ENCODE results near the gene IGSF21. TPM values are rescaled to one million over a fixed set of nuclear protein-coding genes. Genes with fewer than 3 reads are reported as not detected.

IGSF21 gene
- total and polyA plus RNA-seq, 12 donors: 0.18 to 16.4 (median 7.0) TPM

DNA sequence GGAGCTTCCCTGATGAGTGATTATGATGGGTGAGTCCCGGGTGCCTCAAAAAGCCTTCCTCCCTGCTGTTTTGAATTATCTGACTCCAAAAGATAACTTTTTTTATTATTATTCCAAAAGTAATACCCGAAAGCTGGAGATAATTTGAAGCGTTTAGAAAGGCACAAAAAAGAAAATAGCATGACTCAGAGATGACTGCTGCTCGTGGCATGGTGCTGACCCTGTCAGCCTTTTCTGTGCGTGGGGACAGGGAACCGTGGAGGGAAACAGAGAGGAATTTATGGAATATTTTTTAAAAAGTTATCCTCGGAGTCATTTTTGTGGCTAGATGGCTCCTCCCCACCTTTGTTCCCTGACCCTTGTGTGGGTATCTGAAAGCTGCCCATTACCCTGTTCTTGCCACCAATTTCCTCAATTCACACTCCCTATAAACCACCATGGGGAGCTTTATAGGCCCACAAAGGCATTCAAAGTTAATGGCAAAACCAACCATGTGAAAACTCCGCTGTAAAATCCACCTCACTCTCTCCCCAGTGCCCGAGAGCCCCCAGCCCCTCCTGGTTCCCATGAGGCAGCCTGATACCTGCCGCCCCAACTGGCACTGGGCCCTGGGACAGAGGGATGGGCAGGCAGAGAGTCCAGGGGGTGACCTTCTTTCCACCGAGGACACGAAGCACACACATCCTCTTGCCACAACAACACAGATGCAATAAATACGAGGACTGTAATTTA, 37.5 kb downstream of the IGSF21 start:
- intact Hi-C loops (cut with DNase I): no loop called here
- H3K4me3 ChIP-seq: no peak overlapping the region
- peaks cover 9 to 38% of the 10 kb centered on the region in 2 donors for H3K4me1 ChIP-seq (replicated peaks in 1 of 2)
- no peaks in the 10 kb centered on the region for H3K27me3 ChIP-seq
- TF ChIP-seq POLR2A (IDR thresholded peaks at IDR 0.05) (no peak), CTCF (IDR thresholded peaks at IDR 0.05) (no peak)
- no peaks in the 10 kb centered on the region for H3K9me3 ChIP-seq (replicated peaks in 1 of 3)
- 26 to 38% (median 32%) methylated on average over 13 of the region's 13 CpGs for whole genome bisulfite sequencing, 4 donors
- H3K27ac ChIP-seq: peak overlapping the region in 3 of 5 donors; percentile 12 to 78 (median 19)
- H3K36me3 ChIP-seq (replicated peaks in 1 of 2): no peaks in the 10 kb centered on the region
- DNase-seq: peak in 3 of 7 donors; percentile 29 to 47 (median 39)

DNA sequence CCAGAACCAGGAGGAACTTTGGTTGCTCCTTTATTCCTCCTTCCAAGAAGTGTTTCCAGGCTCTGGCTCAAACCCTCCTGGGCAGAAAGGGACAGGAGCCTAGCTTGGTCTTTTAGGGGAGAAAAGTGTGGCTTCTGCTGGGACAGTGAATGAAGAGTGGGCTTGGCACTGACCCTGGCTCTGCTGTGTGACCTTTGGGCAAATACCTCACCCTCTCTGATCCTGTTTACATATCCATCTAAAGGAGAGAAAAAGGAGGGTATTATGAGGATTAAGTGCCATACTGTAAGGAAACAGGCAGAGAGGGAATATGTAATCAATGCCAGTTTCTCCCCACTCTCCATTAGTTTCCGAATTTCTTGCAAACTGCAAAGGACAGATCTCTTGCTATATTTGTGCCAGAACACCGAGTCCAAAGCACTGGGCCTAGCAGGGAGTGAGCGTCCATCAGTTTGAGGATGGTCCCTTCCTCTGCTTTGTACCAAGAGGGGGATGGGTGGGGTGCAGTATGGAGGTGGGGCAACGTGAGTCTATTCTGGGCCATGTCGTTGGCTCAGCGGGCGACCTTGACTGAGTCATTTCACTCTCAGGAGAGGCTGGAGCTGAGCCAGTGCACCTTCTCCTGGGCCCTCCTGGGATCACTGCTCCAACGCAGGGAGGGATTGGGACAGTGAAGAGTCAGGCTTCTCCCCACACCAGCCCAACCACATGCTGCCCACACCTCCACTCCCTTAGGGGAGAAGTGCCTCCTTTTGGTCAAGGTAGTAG, 38.4 kb downstream of the IGSF21 start:
- Histone ChIP-seq H3K9me3 (replicated peaks in 1 of 3) (no peaks in the 10 kb centered on the region), H3K4me1 (replicated peaks in 1 of 2) (peaks cover 9 to 38% of the 10 kb centered on the region in 2 donors), H3K27me3 (no peaks in the 10 kb centered on the region), H3K27ac (peak overlapping the region in 2 of 5 donors; percentile 12 to 78), H3K4me3 (no peak overlapping the region), H3K36me3 (replicated peaks in 1 of 2) (no peaks in the 10 kb centered on the region)
- no peak for TF ChIP-seq CTCF (IDR thresholded peaks at IDR 0.05)
- no peak for TF ChIP-seq POLR2A (IDR thresholded peaks at IDR 0.05)
- DNase-seq: peak; percentile 73 to 92 (median 89)
- 31 to 44% (median 36%) methylated on average over 3 to 8 of the region's 8 CpGs for WGBS, 4 donors
- intact Hi-C loops (cut with DNase I): no loop called here

GRCh38 chr1:18146886-18147285, 39.3 kb downstream of the IGSF21 start:
- Histone ChIP-seq H3K9me3 (replicated peaks in 1 of 3) (no peaks in the 10 kb centered on the region), H3K4me3 (no peak overlapping the region), H3K4me1 (replicated peaks in 1 of 2) (peaks cover 9 to 38% of the 10 kb centered on the region in 2 donors), H3K27me3 (no peaks in the 10 kb centered on the region), H3K36me3 (replicated peaks in 1 of 2) (no peaks in the 10 kb centered on the region), H3K27ac (no peak overlapping the region)
- 81 to 89% (median 82%) methylated on average over 10 of the region's 10 CpGs for WGBS, 4 donors
- intact Hi-C loops (cut with DNase I): no loop called here
- DNase-seq: no peak
- TF ChIP-seq POLR2A (IDR thresholded peaks at IDR 0.05) (no peak), CTCF (IDR thresholded peaks at IDR 0.05) (no peak)

DNA sequence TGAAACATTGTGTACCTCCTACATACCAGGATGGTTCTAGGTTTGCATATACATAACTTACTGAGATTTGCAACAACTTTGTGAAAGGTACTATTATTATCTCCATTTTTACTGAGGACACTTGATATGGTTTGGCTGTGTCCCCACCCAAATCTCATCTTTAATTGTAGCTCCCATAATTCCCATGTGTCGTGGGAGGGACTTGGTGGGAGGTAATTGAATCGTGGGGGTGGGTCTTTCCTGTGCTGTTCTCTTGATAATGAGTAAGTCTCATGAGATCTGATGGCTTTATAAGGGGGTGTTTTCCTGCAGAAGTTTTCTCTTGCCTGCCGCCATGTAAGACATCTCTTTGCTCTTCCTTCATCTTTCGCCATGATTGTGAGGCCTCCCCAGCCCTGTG, 40.1 kb downstream of the IGSF21 start:
- Histone ChIP-seq H3K27ac (no peak overlapping the region), H3K9me3 (replicated peaks in 1 of 3) (no peaks in the 10 kb centered on the region), H3K4me3 (no peak overlapping the region), H3K36me3 (replicated peaks in 1 of 2) (no peaks in the 10 kb centered on the region), H3K27me3 (no peaks in the 10 kb centered on the region), H3K4me1 (replicated peaks in 1 of 2) (peaks cover 9 to 33% of the 10 kb centered on the region in 2 donors)
- DNase-seq: no peak
- TF ChIP-seq CTCF (IDR thresholded peaks at IDR 0.05) (no peak), POLR2A (IDR thresholded peaks at IDR 0.05) (no peak)
- WGBS, 4 donors: 86 to 93% (median 88%) methylated on average over 4 of the region's 4 CpGs
- intact Hi-C loops (cut with DNase I): no loop called here
